SIG-M5 (cell line): ENCODE results near the gene C1orf87.

Experiments
- DNase-seq: peaks from one replicate; lab custom pipeline; 2025; lab: John Stamatoyannopoulos, UW

The C1orf87 gene

DNA sequence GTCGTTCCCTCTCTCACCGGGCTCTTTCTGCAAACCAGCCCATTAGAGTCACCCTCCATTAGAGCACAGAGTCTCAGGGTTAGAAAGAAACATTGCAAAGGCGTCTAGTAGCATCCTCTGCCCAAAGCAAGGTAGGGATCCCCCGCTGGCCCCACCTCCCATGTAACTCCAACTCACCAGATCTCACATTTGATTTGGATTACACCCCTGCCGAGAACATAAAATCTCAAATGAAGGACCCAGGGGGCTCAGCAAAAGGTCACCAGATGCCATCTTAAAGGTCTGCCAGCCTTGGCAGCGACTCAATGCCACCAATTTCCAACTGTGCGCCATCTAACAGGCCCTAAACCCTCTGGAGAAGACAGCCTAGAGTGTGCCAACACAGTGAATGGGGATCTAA, 14.1 kb downstream of the C1orf87 start:
- DNase-seq: no peak

DNA sequence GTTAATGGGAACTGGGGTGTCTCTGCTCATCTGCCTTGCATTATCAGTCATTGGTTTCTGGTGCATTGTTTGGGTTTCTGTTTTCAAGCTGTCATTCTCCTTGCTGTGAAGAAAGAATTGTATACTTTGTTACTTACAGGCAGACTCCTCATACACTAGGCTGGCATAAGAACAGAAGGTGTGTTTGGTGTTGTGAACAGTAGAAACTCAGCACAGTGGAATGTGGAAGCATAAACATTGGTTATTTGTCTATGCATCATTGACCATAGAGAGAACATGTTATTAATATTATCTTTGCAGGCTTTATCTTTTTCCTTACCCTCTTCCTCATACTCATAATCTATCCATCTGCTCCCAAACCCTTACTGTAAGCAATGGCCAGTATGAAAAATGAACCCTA, 18.2 kb downstream of the C1orf87 start:
- DNase-seq: no peak

DNA sequence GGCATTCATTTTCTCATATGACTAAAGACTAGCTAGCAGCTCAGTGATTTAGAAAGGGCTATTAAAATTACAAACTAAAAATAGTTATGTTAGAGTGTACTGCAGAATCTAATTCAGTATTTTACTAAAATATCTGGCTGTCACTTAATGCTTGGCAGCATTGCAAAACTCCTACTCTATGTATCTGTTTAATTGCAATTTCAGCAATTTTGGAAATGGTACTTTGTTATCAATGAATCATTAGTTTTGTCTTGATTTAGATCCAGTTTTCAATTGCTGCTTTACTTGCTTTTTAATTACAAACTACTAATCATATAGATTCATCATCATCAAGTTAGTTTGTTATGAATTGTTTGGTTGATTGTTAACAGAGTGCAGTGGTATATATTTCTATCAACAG, 19.2 kb downstream of the C1orf87 start:
- DNase-seq: no peak

DNA sequence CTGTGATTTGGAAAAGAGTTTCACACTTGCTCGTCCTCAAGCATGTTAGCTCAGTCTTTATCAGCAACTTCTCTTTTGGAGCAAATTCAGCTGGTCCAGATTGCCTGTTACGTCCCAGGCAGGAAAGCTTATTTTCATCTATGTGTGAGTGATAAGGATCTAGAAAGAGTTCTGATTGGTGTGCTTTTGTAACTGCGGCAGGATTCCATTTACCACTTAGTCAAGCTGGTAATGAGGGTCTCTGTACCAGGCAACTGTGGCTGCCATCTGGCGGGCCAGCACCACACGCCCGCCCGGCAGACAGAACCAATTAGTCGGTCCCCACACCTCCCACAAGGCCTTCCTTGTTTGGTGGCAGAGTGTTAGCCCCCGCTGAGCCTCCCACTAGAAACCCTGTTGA, 21.0 kb downstream of the C1orf87 start:
- no peak for DNase-seq

DNA sequence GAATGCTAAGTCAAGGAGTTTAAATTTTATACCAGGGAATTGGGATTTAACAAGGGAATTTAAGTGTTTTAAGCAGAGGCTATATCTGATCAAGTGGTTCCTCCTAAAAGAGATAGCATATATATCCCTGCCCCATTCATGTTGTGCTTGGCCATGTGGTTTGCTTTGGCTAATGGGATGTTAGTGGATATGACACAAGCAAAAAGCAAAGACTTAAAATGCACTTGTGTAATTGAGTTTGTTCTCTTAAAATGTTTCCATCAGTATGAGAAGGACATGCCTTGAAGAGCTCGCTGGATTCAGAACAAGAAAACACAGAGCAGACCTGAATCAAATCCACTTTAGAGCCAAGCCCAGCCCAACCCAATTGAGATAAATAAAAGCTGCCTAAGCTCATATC, 22.4 kb downstream of the C1orf87 start:
- DNase-seq: no peak

DNA sequence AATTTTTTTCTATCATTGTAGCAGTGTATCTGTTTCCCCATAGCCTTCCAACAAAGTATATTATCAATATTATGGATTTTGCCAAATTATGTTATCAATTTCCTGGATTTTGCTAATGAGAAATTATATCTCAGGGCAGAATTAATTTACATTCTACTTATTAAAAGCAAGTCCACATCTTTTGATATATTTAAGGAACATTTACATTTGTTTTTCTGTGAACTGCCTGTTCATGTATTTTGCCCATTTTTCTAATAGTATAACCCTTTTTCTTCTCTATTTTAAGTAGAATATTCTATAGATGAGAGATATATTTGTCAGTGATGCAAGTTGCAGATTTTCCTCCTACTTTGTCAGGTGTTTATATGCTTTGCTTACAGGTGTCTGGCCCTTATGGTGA, 24.4 kb downstream of the C1orf87 start:
- no peak for DNase-seq

DNA sequence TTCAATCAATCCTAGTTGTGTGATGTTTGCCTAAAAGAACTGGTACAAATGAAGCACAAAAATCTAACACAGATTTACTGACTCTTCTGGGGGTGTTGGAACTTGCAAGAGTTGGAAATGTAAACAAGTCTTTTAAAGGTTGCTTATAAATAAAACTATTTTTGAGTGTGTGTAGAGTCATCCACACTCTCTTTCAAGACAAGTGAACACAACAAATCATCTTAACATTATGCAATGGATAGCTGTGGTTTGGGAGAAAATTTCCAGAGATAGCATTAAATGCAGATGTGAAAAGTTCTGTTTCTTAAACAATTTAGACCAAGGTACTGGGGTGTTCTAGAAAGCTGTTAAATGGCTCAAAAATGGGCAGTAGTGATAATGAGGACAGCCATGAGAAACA, 28.7 kb downstream of the C1orf87 start:
- DNase-seq: no peak

DNA sequence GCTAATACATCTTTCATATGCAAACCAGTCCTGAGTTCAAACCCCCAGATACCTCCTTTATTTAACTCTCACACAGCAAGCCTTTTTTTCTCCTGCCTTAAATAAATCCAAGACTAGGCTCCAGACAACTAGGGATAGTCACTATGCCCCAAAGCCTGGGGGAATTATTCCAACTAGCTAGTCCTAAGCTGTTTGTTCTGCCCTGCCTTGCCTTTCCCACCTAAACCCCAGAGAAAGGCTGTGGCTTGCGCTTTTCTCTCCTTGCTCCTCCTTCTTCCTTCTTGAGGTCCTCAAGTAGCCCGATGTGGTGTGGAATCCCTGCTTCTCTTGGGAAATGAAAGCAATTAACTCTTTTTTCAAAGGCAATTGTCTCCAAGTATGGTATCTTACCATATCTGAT, 31.8 kb downstream of the C1orf87 start:
- DNase-seq: no peak

DNA sequence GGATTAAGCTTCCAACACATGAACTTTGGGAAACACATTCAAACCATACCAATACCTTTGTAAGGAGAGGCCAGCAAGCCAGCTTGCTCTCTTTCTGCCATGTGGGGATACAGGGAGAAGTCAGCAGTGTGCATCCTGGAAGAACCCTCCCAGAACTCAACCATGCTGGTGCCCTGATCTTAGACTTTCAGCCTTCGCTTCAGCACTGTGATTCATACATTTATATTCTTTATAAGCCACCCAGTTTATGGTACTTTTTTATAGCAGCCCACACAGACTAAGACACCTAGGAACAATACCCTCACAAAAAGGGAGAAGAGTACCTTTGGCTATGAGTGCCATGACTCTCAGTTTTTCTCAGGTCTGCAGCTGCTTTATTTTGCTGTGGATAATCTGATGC, 35.9 kb downstream of the C1orf87 start:
- DNase-seq: no peak

DNA sequence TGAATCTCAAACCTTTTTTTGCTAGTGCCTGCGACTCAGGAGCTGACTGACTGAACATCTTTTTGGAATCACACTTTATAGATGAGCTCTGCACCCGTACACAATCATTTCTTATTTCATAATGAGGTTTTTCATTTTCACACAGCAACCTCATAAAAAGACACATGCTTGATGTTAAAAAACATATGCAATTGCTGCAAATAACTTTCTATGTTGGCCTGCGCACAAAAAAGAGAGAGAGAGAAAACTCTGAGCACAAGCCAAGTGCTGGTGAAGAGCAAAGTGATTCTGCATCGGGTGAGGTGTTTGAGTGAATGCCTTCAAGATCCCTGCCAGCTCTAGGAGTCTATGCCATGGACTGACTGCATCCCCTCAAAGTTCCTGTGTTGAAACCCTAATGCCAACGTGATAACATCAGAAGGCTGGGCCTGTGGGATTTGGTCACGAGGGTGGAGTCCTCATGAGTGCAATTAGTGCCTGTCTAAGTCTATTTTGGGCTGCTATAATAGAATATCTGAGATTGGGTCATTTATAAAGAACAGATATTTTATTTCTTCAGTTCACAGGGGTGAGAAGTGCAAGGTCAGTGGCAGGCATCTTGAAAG, 36.6 kb downstream of the C1orf87 start:
- DNase-seq: no peak

DNA sequence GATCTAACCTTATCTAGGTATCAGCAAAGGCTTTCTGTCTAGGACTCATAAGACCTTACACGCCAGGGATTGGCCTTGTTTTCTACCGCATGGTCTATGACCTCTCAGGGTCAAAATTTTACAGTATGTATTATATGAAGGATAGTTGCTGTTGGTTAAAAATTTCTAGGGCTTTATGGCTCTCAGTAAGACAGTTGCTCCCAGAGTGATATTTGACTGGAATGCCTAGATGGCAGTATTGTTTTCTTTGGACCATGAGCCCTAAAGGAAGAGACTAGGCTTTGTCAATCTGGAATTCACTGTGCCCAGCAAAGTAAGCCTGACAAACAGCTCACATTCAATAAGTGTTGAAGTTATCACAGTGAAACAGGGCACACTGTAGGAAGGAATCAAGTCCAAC, 37.6 kb downstream of the C1orf87 start:
- DNase-seq: no peak

DNA sequence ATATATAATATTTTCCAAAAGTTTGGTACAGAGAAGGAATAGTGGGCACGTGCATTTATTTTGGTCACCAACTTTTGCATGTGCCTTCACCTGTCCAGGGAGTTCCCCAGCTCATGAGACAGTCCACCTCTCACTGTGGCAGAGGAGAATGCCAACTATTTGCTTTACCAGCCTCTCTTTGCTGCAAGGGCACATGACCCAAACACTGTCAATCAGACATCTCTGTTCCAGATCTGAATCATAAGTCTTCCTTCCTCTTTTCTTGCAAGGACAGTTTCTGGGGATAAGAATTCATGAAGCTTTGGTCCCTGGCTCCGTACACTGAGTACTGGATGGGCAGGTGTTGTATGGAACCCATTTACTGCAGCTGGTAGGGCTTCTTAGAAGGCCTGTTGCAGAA, 38.6 kb downstream of the C1orf87 start:
- DNase-seq: no peak

DNA sequence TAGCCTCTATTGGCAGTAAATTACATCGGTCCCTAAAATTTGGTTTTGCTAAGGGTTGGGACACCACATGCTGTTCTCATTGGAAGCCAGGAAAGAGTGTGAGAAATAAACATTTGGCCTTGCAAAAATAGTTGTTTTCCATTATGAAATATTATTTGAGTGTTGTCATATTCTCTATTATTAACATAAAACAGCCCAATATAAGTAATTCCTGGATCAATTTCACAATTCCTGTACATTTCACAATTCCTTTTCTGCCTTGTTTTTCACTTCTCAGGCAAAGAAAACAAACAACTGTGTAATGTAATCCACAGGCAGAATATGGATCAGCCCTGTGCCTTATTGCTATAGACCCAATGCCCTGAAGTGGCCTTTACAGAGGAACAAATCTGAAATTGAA, 40.5 kb downstream of the C1orf87 start:
- no peak for DNase-seq

DNA sequence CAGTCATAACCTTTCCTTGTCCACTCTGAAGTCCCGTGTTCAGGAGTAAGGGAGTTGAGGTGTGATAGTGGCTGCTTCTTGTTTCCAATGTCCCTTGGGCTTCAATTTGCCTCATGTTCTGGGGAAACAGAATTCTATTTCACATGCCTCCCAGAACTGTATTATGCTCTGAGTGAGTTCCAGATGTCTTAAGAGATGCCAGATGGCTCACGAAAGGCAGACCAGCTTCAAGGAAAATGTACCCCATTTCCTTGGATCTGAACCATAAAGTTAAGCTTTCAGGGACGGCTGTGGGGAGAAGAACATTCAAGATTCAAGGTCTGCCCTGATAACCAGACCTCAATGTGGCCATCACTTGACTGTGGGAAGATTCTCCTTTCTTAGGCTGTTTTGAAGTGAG, 42.4 kb downstream of the C1orf87 start:
- no peak for DNase-seq

DNA sequence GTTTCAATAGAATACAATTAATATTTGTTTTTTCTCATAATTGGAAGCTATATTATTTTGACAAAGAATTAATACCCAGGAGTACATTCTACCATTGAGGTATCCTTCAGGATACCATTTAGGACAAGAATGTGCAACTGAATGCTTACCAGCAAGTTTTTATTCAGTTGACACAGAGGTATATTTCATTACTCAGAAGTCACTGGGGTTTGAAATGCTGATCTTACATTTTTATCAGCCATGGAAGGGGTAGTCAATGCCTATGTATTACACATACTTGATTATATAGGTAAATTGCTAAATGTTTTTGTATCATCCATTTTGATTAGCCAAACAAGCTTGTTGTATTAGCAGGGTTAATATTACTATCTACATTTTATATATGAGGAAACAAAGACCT, 48.0 kb downstream of the C1orf87 start:
- DNase-seq: no peak

DNA sequence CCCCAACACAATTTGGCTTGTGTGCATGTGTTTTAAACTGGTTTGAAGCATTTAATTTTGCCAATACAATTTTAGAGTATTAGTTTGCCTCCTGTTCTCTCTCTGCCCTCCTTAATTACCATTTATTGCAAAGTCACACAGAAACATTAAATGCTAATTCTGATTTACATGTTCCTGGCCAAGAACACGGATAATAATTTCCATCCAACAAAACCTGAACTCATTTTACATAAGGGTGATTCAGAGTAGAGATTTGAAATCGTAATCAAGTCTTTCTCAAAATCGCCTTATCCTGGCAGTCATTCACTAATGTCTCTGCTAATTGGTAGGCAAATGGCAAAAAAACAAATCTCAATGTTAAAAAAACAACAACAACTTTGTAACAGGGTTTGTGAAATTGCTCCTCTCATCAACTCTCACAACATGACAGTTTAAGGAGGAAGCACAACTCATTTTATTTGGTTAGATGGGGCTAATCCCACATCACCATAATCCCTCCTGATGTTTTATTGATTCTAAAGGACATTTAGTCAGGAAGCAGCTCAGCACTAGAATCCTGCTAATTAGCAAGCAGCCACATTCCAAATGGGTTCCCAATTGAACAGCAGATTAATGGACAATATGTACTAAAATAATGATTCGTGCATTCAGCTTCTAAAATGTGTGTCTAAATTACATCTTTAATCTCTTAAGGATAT, 55.9 kb downstream of the C1orf87 start:
- DNase-seq: no peak

DNA sequence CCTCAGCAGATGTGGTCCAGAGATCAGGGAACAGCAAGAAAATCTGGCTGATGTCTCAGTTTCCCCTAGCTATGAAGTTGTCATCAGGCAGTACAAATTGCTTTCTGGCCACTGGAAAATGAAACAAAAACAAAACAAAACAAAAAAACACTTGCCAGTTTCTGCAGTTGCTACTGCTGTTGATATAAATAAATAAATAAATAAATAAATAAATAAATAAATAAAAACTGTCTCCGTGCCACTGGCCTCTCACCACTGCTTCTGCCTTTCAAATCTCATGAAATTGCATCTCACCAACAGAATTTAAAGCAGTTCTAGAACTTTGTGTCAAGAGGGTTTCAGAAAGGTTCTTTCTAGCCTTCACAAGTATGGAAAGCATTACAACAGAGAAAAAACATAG, 62.9 kb downstream of the C1orf87 start:
- no peak for DNase-seq

DNA sequence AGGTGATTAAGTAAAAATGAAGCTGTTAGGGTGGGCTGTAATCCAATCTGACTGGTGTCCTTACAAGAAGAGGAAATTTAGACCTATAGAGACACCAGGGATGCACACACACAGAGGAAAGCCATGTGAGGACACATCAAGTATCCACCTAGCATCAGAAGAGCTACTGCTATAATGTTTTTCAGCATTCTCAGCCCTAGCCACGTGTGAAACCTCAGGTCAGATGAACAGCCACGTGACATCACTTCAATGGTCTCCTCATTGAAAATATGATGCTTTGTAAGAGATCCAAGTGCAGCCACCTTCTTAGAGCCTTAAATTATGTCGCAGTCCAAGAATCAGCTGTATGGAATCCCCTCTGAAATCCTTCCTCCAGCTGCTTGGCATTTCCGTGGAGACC, 65.1 kb downstream of the C1orf87 start:
- no peak for DNase-seq

DNA sequence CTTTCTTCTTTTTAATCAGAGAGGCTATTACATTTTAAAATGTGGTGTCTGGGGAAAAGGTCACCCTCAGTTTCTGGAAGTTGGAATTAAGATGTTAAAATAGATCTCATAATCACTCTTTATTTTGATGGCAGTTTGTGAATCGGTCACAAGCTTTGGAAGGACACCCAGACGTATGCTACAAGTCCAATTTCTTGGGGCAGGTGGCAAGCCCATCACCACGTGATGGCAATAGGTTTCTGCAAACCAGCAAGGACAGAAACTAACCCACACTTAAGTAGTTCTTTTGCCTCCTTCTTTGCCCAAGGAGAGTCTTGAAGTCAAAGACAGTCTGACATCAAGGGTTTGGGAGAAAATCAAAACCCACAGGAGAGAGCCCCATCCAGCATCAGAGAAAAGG, 72.9 kb downstream of the C1orf87 start:
- no peak for DNase-seq

DNA sequence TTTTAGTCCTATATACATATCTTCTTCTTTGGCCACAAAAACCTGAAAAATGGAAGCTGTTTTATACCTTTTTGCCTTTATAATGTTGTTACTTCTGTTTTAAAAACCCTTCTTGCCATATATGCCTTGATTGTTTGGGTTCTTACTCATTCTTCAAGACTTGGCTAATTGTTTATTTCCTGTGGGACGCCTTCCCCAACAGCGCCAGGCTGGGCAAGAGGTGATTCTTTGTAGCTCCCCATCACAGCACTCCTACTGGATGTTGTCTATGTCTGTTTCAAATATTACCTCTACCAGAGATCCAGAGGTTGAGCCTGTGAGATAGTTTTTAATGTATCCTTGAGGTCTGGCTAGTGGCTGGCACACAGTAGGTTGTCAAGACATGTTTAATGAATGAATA, 73.8 kb downstream of the C1orf87 start:
- no peak for DNase-seq

DNA sequence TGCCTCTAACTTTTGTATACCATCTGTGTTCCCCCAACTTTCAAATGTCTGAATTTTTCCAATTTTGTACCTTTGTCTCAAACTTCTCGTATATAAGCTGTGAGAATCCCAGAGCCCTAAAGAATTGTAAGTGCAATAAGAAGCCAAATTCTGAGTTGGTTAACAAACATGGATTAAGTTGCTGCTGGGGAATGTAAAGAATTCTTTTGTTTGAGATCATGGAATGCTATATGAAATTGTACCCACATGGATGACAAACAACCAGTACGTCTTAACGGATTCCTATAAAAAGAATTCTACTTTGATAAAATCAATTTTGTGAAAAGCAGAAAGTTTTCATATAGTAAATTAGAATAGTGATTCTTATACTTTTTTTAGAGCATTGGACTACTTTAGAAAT, 74.6 kb downstream of the C1orf87 start:
- no peak for DNase-seq

DNA sequence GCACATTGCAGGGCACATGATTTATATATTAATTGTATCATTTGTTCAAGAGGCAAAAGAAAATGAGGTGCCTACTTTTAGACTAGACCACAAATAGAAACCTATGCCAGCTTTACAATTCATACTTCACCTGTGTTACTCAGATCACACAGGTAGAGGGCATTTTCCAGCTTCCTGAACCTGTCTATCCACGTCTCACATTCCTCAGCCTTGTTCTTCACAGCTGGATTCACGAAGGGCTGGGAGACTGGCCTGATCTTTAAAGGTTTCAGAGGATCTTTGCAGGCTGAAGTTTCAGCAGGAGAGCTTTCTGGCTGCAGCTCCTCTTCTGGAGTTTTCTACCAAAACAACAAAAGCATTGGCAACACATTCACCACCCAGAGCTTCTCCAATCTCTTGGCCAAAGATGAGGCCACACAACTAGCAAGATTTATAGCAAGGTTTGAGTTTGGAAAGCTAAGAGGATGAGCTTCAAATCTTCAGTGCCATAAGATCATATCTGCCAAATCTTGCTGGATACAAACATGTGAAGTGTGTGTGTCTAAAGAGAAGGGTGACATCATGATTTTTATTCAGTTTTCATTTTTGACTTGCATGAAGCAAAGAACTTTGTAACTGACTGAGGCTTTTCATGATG, 76.0 kb downstream of the C1orf87 start:
- no peak for DNase-seq

DNA sequence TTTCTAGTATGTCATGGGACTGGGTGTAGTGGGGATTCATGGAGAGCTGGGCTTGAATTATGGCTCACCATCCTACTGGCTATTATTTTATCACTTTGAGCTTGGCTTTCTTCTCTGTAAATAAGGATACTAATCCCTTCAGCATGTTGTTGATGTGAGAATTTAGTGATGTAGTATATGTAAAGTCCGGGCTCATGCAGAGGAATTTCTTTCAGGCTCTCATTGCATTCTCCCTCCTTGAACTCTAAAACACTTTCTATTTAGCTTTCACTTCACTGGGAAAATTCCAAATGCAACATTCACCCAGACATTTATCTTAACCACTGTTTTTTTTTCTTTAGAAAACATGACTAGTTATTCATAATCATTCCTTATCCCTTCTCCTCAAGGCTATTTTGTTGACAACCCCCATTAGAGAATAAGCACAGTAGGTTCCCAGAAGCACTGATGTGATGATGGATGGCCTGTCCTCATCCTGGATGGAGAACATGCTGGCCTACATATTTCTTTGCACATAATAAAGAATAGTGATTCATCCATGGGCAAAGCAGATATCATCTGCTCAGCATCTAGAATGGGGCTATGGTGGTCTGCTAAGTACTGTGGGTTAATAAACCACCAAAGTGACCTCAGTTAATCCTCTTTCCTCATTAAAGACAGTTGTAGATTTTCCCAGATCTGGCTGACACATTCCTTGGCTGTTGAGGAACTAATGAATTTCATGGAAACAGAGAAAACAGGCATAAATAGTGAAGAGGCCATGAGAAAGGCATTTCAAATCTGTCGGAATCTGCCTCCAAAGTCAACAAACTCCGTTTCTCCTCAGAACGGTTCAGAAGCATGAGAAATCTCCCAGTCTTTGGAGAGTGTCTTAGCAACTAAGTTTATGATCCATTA, 79.0 kb downstream of the C1orf87 start:
- no peak for DNase-seq
